ENCODE measurements around the gene IMPDH2.

IMPDH2 gene

DNA sequence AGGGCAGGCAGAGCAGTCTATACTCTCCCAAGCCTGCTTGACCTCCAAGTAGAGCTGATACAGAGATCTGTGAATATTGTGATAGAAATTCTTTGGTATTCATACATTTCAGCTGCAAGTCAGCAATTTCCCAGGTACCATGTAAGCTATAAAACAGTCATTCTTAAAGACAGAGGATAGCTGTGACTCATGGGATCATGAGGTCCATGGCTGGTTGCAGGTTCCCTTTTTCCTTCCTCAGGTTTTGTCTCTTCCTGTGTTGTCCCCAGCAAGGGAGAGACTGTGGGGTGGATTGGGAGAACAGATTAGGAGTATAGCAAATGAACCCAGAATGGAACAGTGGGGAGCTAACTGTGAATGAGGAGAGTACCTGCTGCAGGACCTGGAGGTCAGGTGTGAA, 44.5 kb downstream of the IMPDH2 start:
- DNase-seq (ENCODE audit: insufficient read length, low spot score): no peak
- FAIRE-seq: peak; percentile 38

DNA sequence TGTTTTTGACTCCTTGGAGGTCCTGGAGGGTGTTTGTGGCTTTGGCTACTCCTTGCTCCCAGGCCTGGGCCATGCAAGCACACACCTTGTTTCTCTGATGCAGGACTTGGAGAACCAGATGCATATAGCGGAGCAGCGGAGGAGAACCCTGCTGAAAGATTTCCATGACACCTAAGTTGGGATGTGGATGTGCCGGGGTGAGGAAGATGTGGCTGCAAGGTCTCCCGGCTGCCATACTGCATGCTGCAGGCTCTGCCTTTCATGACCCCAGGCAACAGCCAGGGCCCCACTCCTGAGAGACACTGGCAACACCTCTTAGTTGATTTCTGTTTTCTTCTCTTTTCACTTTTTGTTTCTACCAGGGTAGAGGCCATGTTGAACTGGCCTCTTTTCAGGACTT, 46.1 kb downstream of the IMPDH2 start:
- FAIRE-seq: no peak
- no peak for DNase-seq (ENCODE audit: insufficient read length, low spot score)

DNA sequence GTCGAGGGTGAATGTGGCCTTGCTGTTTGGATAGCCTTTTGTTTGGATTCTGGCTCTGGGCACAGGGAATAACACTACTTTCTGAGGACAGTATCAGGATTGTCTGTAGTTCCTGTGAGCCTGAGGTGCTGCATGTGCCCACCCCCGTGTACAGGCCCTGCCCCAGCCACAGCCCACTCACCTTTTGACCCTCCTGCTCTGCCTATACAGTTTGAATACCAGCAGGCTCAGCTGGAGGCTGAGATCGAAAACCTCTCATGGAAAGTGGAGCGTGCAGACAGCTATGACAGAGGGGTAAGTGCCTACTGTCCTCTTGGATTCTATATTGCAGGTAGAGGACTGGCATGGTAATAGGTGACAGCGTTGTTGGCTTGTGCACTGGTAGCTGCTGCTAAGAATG, 46.5 kb downstream of the IMPDH2 start:
- DNase-seq (ENCODE audit: insufficient read length, low spot score): no peak
- peak; percentile 9 for FAIRE-seq

DNA sequence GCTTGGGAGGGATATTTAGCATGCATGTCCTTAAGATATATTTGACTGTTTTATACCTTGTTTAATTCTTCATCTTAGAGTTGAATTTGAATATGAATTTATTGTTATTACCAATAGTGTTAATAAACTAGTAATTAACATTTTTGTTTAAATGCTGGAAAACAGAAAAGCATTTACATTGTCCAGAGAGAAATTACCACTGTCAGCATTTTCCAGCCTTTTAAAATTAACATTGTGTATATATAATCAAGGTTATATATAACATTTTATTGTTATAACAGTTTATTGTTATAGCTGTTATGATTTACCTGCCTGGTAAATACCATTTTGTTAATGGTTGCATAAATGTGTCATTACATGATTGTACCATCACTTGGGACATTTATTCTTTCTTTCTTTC, 47.2 kb downstream of the IMPDH2 start:
- no peak for FAIRE-seq

DNA sequence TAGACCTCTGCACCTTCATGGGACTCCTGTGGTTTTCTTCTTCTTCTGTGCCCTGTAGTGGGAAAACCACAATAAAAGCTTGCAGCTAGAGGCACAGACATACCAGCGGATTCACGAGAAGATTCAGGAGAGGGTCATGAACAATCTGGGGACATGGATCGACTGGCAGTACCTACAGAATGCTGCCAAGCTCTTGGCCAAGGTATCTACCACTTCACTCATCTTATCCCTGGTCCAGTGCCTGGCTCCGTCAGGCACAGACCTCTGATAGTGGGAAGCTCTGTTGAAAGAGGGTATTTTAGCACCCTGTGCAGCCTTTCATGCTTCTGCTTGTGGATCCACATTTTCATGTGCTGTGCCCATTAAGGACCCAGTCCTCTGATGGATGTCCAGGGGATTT, 48.9 kb downstream of the IMPDH2 start:
- no peak for FAIRE-seq
- no peak for DNase-seq (ENCODE audit: insufficient read length, low spot score)

More for the DNA sequence above, 47.2 kb downstream of the IMPDH2 start:
- no peak for DNase-seq (ENCODE audit: insufficient read length, low spot score)

DNA sequence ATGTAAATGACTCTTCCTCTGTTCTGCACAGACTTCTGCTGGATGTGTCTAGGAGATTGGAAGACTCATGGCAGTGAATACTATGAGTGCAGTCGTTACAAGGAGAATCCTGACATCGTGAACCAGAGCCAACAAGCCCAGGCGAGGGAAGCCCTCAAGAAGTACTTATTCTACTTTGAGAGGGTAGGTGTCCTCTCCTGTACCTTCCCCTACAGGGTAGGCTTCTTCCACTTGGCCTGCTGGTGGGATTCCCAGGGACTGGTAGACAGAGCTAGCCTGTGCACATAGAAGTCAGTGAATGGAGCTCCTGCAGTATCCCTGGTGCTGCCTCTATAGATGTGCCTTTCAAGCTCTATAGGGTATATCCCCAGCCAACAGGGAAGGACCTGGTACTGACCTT, 49.7 kb downstream of the IMPDH2 start:
- DNase-seq (ENCODE audit: insufficient read length, low spot score): no peak
- no peak for FAIRE-seq
